Cardiac fibroblast (primary cell): ENCODE data around the gene KCNMB1.
"Not testable (repeated sequence)": the region's sequence is repeated elsewhere in the genome, so short reads cannot be mapped to it uniquely, and the experiment has no call there.

ENCODE experiments used
- DNase-seq, 2 donors: peaks; one replicate each; pipeline versions ENCODE4 v3.0.0 to v3.0.0-alpha.2; 2010; ENCODE audit warnings: low read depth in 2 of 2
- H3K4me3 ChIP-seq, 2 donors: replicated peaks in 1 of 2; 1 replicate in 1 of 2; 2 replicates in 1 of 2; pipeline ENCODE4 v1.5.1; 2011; ENCODE audit warnings: low read depth in 2 of 2, low read length in 2 of 2, mild to moderate bottlenecking in 2 of 2, moderate library complexity in 1 of 2
- TF ChIP-seq, protein P1 (sequence below): IDR thresholded peaks from one replicate; pipeline ENCODE4 v1.5.1; 2011; ENCODE audit warnings: low read depth, mild to moderate bottlenecking, low read length, inconsistent platforms

The KCNMB1 gene

GRCh38 chr5:170386743-170387395 lies 2.3 kb downstream of the KCNMB1 start:
- no peak for DNase-seq
- TF ChIP-seq, protein P1, sequence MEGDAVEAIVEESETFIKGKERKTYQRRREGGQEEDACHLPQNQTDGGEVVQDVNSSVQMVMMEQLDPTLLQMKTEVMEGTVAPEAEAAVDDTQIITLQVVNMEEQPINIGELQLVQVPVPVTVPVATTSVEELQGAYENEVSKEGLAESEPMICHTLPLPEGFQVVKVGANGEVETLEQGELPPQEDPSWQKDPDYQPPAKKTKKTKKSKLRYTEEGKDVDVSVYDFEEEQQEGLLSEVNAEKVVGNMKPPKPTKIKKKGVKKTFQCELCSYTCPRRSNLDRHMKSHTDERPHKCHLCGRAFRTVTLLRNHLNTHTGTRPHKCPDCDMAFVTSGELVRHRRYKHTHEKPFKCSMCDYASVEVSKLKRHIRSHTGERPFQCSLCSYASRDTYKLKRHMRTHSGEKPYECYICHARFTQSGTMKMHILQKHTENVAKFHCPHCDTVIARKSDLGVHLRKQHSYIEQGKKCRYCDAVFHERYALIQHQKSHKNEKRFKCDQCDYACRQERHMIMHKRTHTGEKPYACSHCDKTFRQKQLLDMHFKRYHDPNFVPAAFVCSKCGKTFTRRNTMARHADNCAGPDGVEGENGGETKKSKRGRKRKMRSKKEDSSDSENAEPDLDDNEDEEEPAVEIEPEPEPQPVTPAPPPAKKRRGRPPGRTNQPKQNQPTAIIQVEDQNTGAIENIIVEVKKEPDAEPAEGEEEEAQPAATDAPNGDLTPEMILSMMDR, result no peak
- H3K4me3 ChIP-seq, result no peak overlapping the region

- DNase-seq, result no peak
- no peak overlapping the region for H3K4me3 ChIP-seq
- TF ChIP-seq, protein P1, result no peak
Measured at GRCh38 chr5:170383227-170383626, 5.9 kb downstream of the KCNMB1 start.

- H3K4me3 ChIP-seq, result no peak overlapping the region
- TF ChIP-seq, protein P1, result no peak
- DNase-seq, result no peak
Measured at GRCh38 chr5:170382790-170383189, 6.4 kb downstream of the KCNMB1 start.

GRCh38 chr5:170380361-170380951 lies 8.7 kb downstream of the KCNMB1 start:
- no peak overlapping the region for H3K4me3 ChIP-seq
- DNase-seq, result no peak
- TF ChIP-seq, protein P1, result no peak

GRCh38 chr5:170378740-170379139 lies 10.4 kb downstream of the KCNMB1 start:
- TF ChIP-seq, protein P1, result no peak
- no peak overlapping the region for H3K4me3 ChIP-seq
- DNase-seq, result no peak

GRCh38 chr5:170377027-170377426 lies 12.1 kb downstream of the KCNMB1 start:
- H3K4me3 ChIP-seq, result no peak overlapping the region
- no peak for DNase-seq
- TF ChIP-seq, protein P1, result no peak

- not testable (repeated sequence) for DNase-seq, H3K4me3 ChIP-seq
Measured at GRCh38 chr5:170376526-170376925, 12.6 kb downstream of the KCNMB1 start.
